SJSA1 (cell line): Measurements from ENCODE around the gene CRHR2. TPM values are rescaled to one million over a fixed set of nuclear protein-coding genes. Genes with fewer than 3 reads are reported as not detected.

Experiments used
- DNase-seq, 2 experiments: peaks; one replicate each; pipeline ENCODE4 v3.0.0-alpha.2; 2015 to 2020; ENCODE audit warnings: low spot score in 2 of 2, low read depth in 1 of 2
- H3K27ac ChIP-seq: fragments of 250-450 bp; sonication (Bioruptor Pico); 2 replicates; pipeline ENCODE4 v1.5.1; 2020; ENCODE audit warnings: mild to moderate bottlenecking, moderate library complexity
- H3K27me3 ChIP-seq: fragments of 250-450 bp; sonication (Bioruptor Pico); replicated peaks from 2 replicates; pipeline ENCODE4 v1.5.1; 2020; ENCODE audit warnings: mild to moderate bottlenecking, moderate library complexity
- H3K36me3 ChIP-seq: fragments of 250-450 bp; sonication (Bioruptor Pico); 2 replicates; pipeline ENCODE4 v1.5.1; 2020; ENCODE audit warnings: mild to moderate bottlenecking
- H3K4me1 ChIP-seq: fragments of 250-450 bp; sonication (Bioruptor Pico); replicated peaks from 2 replicates; pipeline ENCODE4 v1.6.1; 2021; ENCODE audit warnings: mild to moderate bottlenecking
- H3K4me3 ChIP-seq: fragments of 250-450 bp; sonication (Bioruptor Pico); 2 replicates; pipeline ENCODE4 v1.5.1; 2020; ENCODE audit warnings: mild to moderate bottlenecking
- H3K9me3 ChIP-seq: fragments of 250-450 bp; sonication (Bioruptor Pico); replicated peaks from 2 replicates; pipeline ENCODE4 v1.5.1; 2020; ENCODE audit warnings: mild to moderate bottlenecking
- total RNA-seq: library from RNA; depleted of rRNA; stranded (reverse); fragments of >200 nt; shearing (Covaris generic); gene quantifications from 2 replicates; pipeline ENCODE4 v1.2.3, GENCODE V29; 2014

The CRHR2 gene
- total RNA-seq, 1 experiment from 2014 or later: not detected

DNA sequence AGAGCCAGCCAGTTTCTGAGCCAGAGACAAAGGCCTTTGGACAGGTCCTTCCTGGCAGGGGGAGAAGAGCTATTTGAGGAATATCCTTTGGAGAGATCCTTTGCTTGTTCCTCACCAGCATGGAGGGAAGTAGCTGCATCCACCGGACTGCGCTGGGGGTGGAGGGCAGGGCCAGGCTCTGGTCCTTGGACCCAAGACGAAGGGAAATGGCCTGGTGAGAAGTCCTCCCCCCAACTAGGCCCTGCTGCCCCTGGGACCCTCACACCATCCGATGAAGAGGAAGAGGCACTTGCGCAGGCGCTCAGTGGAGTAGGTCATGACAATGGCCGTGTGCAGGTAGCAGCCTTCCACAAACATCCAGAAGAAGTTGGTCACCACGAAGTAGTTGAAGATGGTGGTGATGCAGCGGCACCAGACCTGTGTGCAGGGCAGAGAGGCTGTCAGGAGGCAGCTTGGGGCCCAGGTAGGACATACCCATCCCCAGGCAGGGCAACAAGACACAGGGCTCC lies 19.8 kb downstream of the CRHR2 start:
- Histone ChIP-seq H3K4me3 (no peak overlapping the region), H3K4me1 (no peaks in the 10 kb centered on the region), H3K27ac (no peak overlapping the region), H3K36me3 (no peaks in the 10 kb centered on the region), H3K27me3 (no peaks in the 10 kb centered on the region; the same call in 1 of the 2 replicates), H3K9me3 (no peaks in the 10 kb centered on the region)
- no peak for DNase-seq

DNA sequence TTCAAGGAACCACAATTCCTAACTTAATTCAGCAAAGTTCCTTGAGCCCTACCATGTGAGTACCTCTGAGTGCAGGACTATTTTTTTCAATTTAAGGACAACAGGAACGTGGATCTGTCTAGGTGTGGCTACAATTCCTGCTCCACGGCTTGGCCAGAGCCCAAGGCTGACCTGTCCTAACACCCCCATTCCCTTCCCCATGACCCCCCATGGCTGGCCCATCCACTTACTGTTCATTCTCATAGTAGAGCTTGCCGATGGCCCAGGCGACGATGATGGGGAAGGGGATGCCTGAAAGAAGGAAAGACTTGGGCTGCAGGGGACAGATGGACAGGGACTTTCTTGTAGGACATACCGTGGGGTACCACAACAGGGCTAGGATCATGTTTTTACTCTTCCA lies 20.3 kb downstream of the CRHR2 start:
- H3K9me3 ChIP-seq: no peaks in the 10 kb centered on the region
- DNase-seq: no peak
- H3K4me3 ChIP-seq: no peak overlapping the region
- H3K27ac ChIP-seq: no peak overlapping the region
- H3K36me3 ChIP-seq: no peaks in the 10 kb centered on the region
- no peaks in the 10 kb centered on the region for H3K4me1 ChIP-seq
- H3K27me3 ChIP-seq: no peaks in the 10 kb centered on the region; the same call in 1 of the 2 replicates

DNA sequence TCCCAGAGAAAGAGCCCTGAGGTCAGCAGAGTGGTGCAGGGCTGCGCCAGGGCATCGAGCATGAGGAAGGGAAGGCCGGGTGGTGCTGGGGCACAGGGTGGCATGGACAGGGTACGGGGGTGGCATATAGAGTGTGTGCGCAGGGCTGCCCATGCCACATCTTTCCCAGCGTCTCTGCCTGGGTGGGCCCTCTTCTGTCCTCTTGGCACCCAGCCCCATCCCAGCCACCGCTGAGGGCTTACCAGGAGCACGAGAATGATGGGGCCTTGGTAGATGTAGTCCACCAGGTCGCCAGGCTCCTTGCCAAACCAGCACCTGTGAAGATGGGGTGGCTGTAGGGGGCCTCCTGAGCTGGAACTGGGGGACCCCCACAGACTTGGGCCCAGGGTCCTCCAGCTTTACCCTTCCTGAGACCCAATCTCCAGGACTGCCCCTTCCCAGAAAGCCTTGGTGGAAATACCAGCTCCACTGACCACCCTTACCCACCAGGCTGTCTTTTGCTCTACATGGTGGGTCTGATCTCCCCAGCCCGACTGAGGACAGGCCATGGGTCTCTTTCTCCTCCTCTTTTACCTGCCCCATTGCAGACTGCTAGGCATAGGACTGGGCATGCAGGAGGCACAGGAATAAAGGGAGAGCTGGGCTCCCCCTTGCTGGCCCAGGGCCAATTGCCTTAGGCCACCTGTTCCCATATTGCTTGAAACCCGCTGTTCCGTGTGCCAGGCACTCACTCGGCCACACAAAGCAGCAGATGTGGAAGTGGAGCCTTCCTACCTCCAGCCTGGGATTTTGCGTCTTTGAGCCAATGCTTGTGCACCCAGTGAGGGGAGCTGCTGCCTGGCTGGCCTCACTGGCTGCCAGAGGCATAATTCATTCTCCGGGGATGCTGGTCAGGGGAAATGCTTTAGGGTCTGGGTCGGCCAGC lies 21.7 kb downstream of the CRHR2 start:
- H3K9me3 ChIP-seq: no peaks in the 10 kb centered on the region
- H3K4me3 ChIP-seq: no peak overlapping the region
- no peak for DNase-seq
- H3K27me3 ChIP-seq: no peaks in the 10 kb centered on the region; the same call in 1 of the 2 replicates
- no peaks in the 10 kb centered on the region for H3K4me1 ChIP-seq
- no peak overlapping the region for H3K27ac ChIP-seq
- no peaks in the 10 kb centered on the region for H3K36me3 ChIP-seq

DNA sequence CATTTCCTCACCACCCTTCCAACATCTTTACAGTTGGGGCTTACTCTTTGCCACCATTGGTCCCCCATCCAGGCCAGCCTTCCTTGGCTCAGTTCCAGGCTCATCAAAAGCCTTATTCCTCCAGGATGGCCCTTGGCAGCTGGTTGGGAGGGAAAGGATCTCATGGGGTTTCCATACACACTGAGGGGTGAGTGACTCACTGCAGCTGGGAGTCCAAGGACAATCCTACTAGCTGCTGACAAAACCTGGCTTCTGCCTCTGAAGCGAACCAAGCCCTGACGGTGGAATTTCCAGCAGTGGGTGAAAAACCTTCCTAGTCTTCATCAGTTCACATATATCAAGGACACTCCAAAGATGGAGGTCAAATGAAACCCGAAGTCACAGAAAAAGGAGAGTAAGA lies 22.9 kb downstream of the CRHR2 start:
- DNase-seq: no peak
- H3K9me3 ChIP-seq: no peaks in the 10 kb centered on the region
- H3K4me3 ChIP-seq: no peak overlapping the region
- H3K36me3 ChIP-seq: no peaks in the 10 kb centered on the region
- H3K27ac ChIP-seq: no peak overlapping the region
- no peaks in the 10 kb centered on the region for H3K4me1 ChIP-seq
- no peaks in the 10 kb centered on the region; the same call in 1 of the 2 replicates for H3K27me3 ChIP-seq

DNA sequence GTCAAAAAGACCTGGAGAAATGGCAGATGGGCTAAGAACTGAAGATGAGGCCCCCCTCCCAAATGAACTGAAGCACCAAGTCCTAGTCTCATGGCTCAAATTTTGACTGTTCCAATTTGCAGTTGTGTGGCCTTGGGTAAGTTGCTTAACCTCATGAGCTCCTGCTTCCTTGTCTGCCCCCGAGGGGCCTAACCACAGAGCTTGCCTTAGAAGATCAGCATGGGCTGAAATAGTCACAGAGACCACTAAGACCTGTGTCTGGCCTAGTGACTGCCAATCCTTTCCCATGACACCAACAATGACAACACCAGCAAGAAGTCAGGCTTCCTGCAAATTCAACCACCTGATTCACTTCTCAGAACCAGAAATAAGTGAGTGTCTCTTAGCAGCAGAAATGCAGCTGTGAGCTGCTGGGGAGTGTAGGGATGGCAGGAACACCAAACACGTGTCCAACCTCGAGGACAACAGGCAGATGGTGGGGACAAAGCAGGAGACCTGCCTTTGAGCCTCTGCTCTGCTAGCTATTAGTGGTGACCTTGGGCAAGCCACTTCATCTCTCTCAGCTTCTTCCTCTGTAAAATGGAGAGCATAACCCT lies 23.7 kb downstream of the CRHR2 start:
- Histone ChIP-seq H3K36me3 (no peaks in the 10 kb centered on the region), H3K9me3 (no peaks in the 10 kb centered on the region), H3K27ac (no peak overlapping the region), H3K4me3 (no peak overlapping the region), H3K27me3 (no peaks in the 10 kb centered on the region; the same call in 1 of the 2 replicates), H3K4me1 (no peaks in the 10 kb centered on the region)
- DNase-seq: no peak

DNA sequence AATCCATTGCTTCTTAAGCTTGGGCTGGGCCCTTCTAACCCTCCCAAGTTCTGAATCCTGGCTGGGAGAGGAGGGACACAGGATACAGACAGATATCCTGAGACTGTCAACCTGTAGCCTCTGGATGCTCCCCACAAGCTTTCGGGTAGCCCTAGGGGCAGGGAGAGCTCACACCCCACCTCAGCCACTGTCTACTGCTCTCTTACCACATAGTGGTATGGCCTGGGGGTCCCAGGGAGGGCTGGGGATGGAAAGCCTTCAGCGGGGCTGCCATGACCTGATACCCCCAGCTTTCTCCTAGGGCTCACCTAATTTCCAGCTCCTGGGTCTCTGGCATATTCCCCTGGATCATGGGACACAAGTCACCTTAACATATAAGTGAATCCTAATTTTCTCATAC lies 25.1 kb downstream of the CRHR2 start:
- DNase-seq: no peak
- Histone ChIP-seq H3K4me3 (no peak overlapping the region), H3K27ac (no peak overlapping the region), H3K9me3 (no peaks in the 10 kb centered on the region), H3K27me3 (no peaks in the 10 kb centered on the region; the same call in 1 of the 2 replicates), H3K36me3 (no peaks in the 10 kb centered on the region), H3K4me1 (no peaks in the 10 kb centered on the region)

DNA sequence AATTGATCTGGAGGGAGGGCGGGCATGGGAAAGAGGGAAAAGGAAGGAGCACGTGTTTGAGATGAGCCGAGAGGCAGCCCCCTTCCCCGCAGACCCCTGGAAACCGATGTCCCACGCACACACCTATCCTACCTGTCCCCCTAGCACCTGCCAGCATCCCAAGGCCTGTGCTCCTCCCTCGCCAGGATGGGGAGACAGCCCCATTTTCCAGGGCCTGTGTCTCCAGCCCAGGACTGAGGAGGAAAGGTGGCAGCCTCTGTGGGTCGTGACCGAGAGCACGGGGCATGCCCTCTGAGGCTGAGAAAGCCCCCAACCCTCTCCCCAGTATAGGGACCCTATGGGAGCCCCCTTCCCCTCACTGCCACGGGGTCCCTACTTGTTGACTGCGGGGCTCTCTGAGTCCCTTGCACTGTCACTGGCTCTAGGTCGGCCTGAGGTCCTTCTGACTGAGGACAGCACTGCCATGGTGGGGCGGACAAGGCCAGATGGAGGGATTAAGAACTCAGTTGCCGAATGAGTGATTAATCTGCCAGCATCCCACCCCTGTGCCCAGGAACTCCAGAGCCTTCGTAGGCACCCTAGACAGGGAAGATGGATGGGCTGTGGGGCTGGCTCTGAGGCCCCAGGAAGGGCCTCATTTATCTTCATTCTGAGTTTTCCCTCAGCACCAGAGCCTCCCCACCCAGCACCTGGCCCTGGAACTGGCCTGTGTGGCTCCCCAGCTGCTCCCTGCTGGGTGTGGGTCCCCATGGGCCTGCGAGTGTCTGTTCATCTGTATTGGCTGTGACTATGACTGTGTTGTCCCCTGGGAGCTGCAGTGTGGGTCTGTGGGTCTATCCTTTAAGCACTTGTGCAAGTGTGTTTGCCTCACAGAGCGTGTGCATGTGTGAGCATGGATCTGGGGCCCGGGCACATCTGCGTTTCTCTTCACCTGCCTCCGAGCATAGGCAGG lies 26.0 kb downstream of the CRHR2 start:
- no peak overlapping the region for H3K4me3 ChIP-seq
- no peaks in the 10 kb centered on the region; the same call in 1 of the 2 replicates for H3K27me3 ChIP-seq
- H3K4me1 ChIP-seq: no peaks in the 10 kb centered on the region
- H3K36me3 ChIP-seq: no peaks in the 10 kb centered on the region
- no peak for DNase-seq
- H3K9me3 ChIP-seq: no peaks in the 10 kb centered on the region
- no peak overlapping the region for H3K27ac ChIP-seq

DNA sequence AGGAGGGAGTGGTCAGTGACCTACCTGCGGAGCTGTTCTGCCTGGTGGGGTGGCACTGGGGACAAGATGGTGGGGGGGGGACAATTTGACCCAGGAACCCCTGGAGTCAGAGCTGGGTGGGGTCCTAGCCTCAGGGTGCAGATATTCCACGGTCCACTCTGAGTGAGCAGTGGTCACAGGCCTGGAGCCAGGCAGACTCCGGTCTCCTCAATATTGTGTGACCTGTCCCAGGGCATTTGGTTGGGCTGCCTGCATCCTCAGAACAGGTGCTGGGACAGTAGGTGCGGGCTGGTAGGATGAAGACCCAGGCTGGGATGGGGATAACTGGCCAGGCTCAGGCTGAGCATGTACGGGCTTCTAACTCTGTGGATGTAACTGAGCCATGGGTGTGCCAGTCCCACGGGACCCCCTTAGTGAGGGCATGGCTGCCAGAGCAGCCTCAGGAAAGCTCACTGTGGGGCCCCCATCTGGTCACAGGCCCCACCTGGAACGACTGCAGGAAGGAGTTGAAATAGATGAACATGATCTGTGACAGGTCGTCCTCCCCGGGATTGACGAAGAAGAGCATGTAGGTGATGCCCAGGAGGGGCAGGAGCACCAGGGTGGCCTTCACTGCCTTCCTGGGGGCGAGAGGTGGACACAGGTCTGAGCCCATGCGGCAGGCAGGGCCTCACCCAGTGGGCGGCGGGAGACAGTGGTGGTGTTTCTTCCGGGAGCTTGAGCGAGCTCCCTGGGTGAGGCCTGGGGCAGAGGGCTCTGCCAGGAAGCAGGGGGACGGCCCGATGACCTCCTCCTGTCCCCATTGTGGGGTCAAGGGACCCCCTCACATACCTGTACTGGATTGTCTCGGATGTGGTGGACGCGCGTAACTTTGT lies 26.9 kb downstream of the CRHR2 start:
- no peak overlapping the region for H3K27ac ChIP-seq
- H3K36me3 ChIP-seq: no peaks in the 10 kb centered on the region
- H3K9me3 ChIP-seq: no peaks in the 10 kb centered on the region
- no peaks in the 10 kb centered on the region; the same call in 1 of the 2 replicates for H3K27me3 ChIP-seq
- no peak for DNase-seq
- no peak overlapping the region for H3K4me3 ChIP-seq
- H3K4me1 ChIP-seq: no peaks in the 10 kb centered on the region

DNA sequence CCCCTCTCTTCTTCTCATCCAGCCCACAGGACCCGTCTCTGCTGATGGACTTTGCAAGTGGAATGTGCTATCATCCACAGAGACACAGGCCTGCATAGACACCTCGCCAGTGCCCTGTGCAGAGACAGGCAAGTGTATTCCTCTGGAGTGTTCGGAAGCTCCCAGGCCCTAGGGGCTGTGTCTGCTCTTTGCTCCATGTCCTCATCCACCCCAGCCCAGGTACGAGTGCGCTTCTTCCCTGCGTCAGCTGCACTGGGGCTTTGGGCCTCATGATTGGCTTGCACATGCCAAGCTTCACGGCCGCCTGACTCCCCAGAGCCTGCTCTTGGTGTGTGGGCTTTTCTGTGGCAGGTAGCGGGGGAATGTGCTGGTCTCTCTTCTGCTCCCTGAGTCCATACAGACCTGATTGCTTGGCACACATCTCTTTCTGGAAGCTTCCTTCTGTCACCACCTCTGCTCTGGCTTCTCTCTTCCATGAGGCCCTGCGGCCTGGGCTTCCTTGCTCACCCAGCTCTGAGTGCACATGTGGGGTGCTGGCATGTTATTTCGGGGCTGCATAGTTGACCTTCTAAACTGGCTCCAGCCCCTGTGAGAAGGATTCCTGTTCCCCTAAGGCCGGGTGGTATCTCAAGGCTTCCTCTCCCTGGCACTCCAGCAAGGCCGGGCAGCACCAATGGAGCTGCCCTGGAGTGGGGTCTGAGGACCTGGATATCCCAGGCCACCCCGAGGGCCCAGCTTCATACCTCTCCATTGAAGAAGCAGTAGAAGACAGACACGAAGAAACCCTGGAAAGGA lies 27.8 kb downstream of the CRHR2 start:
- Histone ChIP-seq H3K27me3 (no peaks in the 10 kb centered on the region; the same call in 1 of the 2 replicates), H3K36me3 (no peaks in the 10 kb centered on the region), H3K4me3 (no peak overlapping the region), H3K9me3 (no peaks in the 10 kb centered on the region), H3K4me1 (no peaks in the 10 kb centered on the region), H3K27ac (no peak overlapping the region)
- DNase-seq: no peak

DNA sequence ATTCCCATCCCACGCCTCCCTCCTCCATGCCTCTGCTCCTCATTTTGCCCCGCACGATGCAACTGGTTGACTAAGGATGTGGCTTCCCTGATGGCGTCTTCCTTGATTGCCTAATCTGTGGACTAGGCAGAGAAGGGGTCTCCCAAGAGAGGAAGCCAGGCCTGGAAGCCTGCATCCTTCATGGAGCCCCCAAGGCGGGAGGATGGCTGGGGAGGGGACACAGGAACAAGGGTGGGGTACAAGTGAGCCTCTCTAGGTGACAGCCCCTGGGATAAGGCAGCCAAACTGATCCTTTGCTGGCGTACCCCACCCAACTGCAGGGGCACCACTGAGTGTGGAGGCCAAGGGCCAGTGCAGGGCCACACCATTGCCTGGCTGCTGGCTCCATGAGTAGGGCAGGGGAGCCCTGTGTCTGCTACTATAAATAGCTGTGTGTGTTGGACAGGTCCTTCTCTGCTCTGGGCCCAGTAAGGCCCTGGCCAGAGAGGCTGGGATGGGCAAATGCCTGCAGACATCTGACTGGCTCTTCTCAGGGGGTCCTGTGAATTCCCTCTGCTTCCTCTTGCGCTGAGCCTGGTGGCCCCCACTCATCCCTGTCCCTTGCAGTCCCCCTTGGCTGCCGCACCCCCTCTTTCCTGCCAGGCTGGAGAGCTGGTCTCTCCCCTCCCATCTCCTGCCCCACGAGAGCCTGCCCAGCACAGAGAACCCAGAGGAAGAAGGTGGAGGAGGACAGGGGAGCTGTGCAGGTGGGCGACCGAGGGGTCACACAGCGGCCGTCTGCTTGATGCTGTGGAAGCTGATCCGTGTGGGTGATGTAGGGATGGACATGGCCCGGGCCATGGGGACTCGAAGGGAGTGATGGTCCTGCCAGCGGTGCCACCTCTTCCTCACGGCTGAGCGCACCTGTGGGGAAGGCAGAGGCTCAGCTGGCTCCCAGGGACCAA lies 29.3 kb downstream of the CRHR2 start:
- Histone ChIP-seq H3K4me3 (no peak overlapping the region), H3K27me3 (no peaks in the 10 kb centered on the region), H3K9me3 (no peaks in the 10 kb centered on the region), H3K27ac (no peak overlapping the region), H3K4me1 (no peaks in the 10 kb centered on the region), H3K36me3 (no peaks in the 10 kb centered on the region)
- peak in 1 of 2 experiments; percentile 36 for DNase-seq

DNA sequence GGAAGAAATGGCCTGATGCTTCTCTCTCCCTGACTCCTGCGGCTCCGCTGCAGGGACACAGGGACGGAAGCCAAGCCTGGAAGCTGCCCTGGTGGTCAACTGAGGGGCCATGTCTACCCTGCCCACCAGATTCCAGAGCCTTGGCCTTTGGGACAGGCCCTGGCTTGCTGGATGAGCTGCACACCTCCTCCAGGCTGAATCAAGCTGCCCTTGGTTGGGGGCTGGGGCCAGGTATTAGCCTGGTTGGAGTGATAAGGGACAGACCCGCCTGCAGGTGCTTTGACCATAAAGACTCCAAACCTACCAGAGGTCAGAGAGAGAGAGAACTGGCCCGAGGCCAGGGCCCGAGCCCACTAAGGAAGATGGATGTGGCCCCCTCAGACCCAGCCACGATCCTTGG lies 30.1 kb downstream of the CRHR2 start:
- H3K27ac ChIP-seq: no peak overlapping the region
- DNase-seq: peak in 1 of 2 experiments; percentile 35
- H3K4me1 ChIP-seq: no peaks in the 10 kb centered on the region
- H3K36me3 ChIP-seq: no peaks in the 10 kb centered on the region
- no peak overlapping the region for H3K4me3 ChIP-seq
- H3K9me3 ChIP-seq: no peaks in the 10 kb centered on the region
- no peaks in the 10 kb centered on the region for H3K27me3 ChIP-seq
